ENCODE results near the gene PLS1.

PLS1 gene

GRCh38 chr3:142604940-142605339 is 8.7 kb downstream of the PLS1 start:
- H3K4me3 ChIP-seq (ENCODE audit: low read depth, low read length) = no peak overlapping the region
- no peak for TF ChIP-seq MYC (IDR thresholded peaks at IDR 0.05; ENCODE audit: low read depth, low read length)
- no peak for TF ChIP-seq CTCF (IDR thresholded peaks at IDR 0.05; ENCODE audit: low read depth, low read length)
- TF ChIP-seq POLR2A (IDR thresholded peaks at IDR 0.05; ENCODE audit: extremely low read depth, insufficient read length) = no peak
- no peak for TF ChIP-seq MAX (IDR thresholded peaks at IDR 0.05; ENCODE audit: low read depth, low read length)
- DNase-seq (ENCODE audit: low read depth) = no peak

GRCh38 chr3:142608631-142609030 is 12.4 kb downstream of the PLS1 start:
- no peak overlapping the region for H3K4me3 ChIP-seq (ENCODE audit: low read depth, low read length)
- TF ChIP-seq MYC (IDR thresholded peaks at IDR 0.05; ENCODE audit: low read depth, low read length) (no peak), MAX (IDR thresholded peaks at IDR 0.05; ENCODE audit: low read depth, low read length) (no peak), CTCF (IDR thresholded peaks at IDR 0.05; ENCODE audit: low read depth, low read length) (no peak), POLR2A (IDR thresholded peaks at IDR 0.05; ENCODE audit: extremely low read depth, insufficient read length) (no peak)
- no peak for DNase-seq (ENCODE audit: low read depth)

GRCh38 chr3:142609136-142609535 is 12.9 kb downstream of the PLS1 start:
- no peak for DNase-seq (ENCODE audit: low read depth)
- H3K4me3 ChIP-seq (ENCODE audit: low read depth, low read length) = no peak overlapping the region
- TF ChIP-seq MAX (IDR thresholded peaks at IDR 0.05; ENCODE audit: low read depth, low read length) (no peak), CTCF (IDR thresholded peaks at IDR 0.05; ENCODE audit: low read depth, low read length) (no peak), MYC (IDR thresholded peaks at IDR 0.05; ENCODE audit: low read depth, low read length) (no peak), POLR2A (IDR thresholded peaks at IDR 0.05; ENCODE audit: extremely low read depth, insufficient read length) (no peak)

DNA sequence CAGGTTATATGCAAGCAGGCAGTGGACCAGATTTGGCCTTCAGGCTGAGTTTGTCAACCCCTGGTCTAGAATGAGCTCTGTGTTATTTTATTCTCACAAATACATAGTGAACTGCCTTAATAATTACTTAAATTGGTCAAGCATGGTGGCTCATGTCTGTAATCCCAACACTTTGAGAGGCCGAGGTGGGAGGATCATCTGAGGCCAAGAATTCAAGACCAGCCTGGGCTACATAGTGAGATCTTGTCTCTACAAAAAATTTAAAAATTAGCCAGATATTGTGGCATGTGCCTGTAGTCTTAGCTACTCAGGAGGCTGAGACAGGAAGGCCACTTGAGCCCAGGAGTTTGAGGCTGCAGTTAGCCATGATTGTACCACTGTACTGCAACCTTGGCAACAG is 15.0 kb downstream of the PLS1 start:
- no peak for DNase-seq (ENCODE audit: low read depth)
- TF ChIP-seq POLR2A (IDR thresholded peaks at IDR 0.05; ENCODE audit: extremely low read depth, insufficient read length) = no peak
- TF ChIP-seq MAX (IDR thresholded peaks at IDR 0.05; ENCODE audit: low read depth, low read length) = no peak
- no peak for TF ChIP-seq MYC (IDR thresholded peaks at IDR 0.05; ENCODE audit: low read depth, low read length)
- no peak for TF ChIP-seq CTCF (IDR thresholded peaks at IDR 0.05; ENCODE audit: low read depth, low read length)
- H3K4me3 ChIP-seq (ENCODE audit: low read depth, low read length) = no peak overlapping the region

DNA sequence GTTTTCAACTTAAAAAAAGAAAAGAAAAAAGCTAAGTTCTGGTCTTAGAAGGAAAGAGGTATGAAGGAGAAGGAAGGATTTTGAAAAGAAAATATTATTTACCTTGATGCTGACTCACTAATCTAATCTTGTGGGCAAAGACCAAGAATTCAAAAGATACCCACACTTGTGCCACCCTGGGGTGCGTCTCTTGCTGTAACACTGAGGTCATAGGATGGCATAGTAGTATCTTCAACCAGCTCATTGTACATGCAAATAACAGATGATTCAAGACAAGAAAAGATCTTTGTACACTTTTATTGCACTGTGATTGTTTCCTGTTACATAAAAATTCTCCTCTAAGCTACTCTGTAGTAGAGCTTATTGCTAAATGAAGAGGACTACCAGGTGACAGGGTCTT is 17.3 kb downstream of the PLS1 start:
- DNase-seq (ENCODE audit: low read depth) = no peak
- no peak overlapping the region for H3K4me3 ChIP-seq (ENCODE audit: low read depth, low read length)
- TF ChIP-seq POLR2A (IDR thresholded peaks at IDR 0.05; ENCODE audit: extremely low read depth, insufficient read length) = no peak
- TF ChIP-seq CTCF (IDR thresholded peaks at IDR 0.05; ENCODE audit: low read depth, low read length) = no peak
- TF ChIP-seq MYC (IDR thresholded peaks at IDR 0.05; ENCODE audit: low read depth, low read length) = no peak
- TF ChIP-seq MAX (IDR thresholded peaks at IDR 0.05; ENCODE audit: low read depth, low read length) = no peak
